ENCODE data around the gene DNAJA3. TPM values are rescaled to one million over a fixed set of nuclear protein-coding genes. Genes with fewer than 3 reads are reported as not detected.

Gene DNAJA3
- total and polyA plus RNA-seq, 9 of the 15 experiments (the other 6 are each of a cell fraction or from before 2014, with no cell fraction given), result 8.1 to 105 (median 79.0) TPM

- TF ChIP-seq USF1 (CRISPR knock-in tag; IDR thresholded peaks at IDR 0.05) (peak; percentile 53; the same call in 1 of the 2 replicates), GTF2B (IDR thresholded peaks at IDR 0.05; ENCODE audit: extremely low read depth, insufficient read length) (no peak), ZNF274 (IDR thresholded peaks at IDR 0.05; ENCODE audit: borderline replicate concordance, low read depth, low read length) (no peak), U2AF2 (optimal IDR thresholded peaks at IDR 0.05; ENCODE audit: low read depth, low read length) (no peak), POLR2H (tag; IDR thresholded peaks at IDR 0.05; ENCODE audit: low read depth) (no peak), MCM5 (IDR thresholded peaks at IDR 0.05; ENCODE audit: low read depth) (no peak), THAP12 (CRISPR knock-in tag; IDR thresholded peaks at IDR 0.05) (no peak), BRD9 (IDR thresholded peaks at IDR 0.05; ENCODE audit: low read depth, partially characterized antibody) (no peak), CAMTA2 (CRISPR knock-in tag; conservative IDR thresholded peaks at IDR 0.05) (no peak), ZNF280B (CRISPR knock-in tag; IDR thresholded peaks at IDR 0.05) (no peak), GTF2E2 (tag; IDR thresholded peaks at IDR 0.05) (no peak), ZNF239 (CRISPR knock-in tag; IDR thresholded peaks at IDR 0.05) (no peak)
These were observed 47.5 kb upstream of the DNAJA3 start (continued) for GRCh38 chr16:4378161-4378666.
